Panc1 (cell line): ENCODE data around the gene GBP3. TPM values are rescaled to one million over a fixed set of nuclear protein-coding genes. Genes with fewer than 3 reads are reported as not detected.

Experiments
- ATAC-seq: fragments of 200-7000 bp; cut with Tn5 transposase; 2 replicates; pipeline ENCODE4 v1.9.1; 2020; ENCODE audit warnings: mild to moderate bottlenecking, moderate library complexity
- BruUV-seq: library from RNA; stranded (reverse); fragments of 400-500 nt; replicated peaks from 2 replicates; lab custom pipeline; 2021; lab: Mats Ljungman, UMichigan
- CTCF ChIA-PET: fragments of 300-600 bp; sonication (Branson Sonifier 250); formaldehyde crosslinking; loops from one replicate; lab custom pipeline; 2022; ENCODE audit warnings: antibody characterized with exemption; lab: Charles Lee
- POLR2A ChIA-PET: fragments of 300-600 bp; sonication (Branson Sonifier 250); formaldehyde crosslinking; loops from one replicate; lab custom pipeline; 2022; ENCODE audit warnings: antibody characterized with exemption; lab: Charles Lee
- DNase-seq: peaks from one replicate; pipeline ENCODE4 v3.0.0-alpha.2; 2010; ENCODE audit warnings: low read depth, low spot score
- H3K27ac ChIP-seq: 2 replicates; pipeline ENCODE4 v1.5.1; 2011; ENCODE audit warnings: mild to moderate bottlenecking, low read length, inconsistent platforms
- H3K27me3 ChIP-seq: fragments of 200-500 bp; sonication (Bioruptor generic); 2 replicates; pipeline ENCODE4 v1.6.0; 2014; ENCODE audit warnings: low read length, inconsistent platforms; ENCODE audit not compliant: control insufficient read depth, insufficient read depth
- H3K36me3 ChIP-seq: fragments of 200-500 bp; sonication (Bioruptor generic); 2 replicates; pipeline ENCODE4 v1.5.1; 2014; ENCODE audit warnings: inconsistent platforms, mild to moderate bottlenecking, low read length, moderate library complexity; ENCODE audit not compliant: control insufficient read depth, insufficient read depth
- H3K4me1 ChIP-seq: 2 replicates; pipeline ENCODE4 v1.5.1; 2011; ENCODE audit warnings: inconsistent platforms, mild to moderate bottlenecking, low read length, moderate library complexity; ENCODE audit not compliant: control insufficient read depth, insufficient read depth
- H3K4me3 ChIP-seq, 2 experiments: 2 replicates each; pipeline ENCODE4 v1.5.1; 2011 to 2012; ENCODE audit warnings: low read depth in 2 of 2, low read length in 2 of 2, mild to moderate bottlenecking in 2 of 2, inconsistent platforms in 1 of 2, moderate library complexity in 1 of 2
- H3K9me3 ChIP-seq: fragments of 200-500 bp; sonication (Bioruptor generic); 2 replicates; pipeline ENCODE4 v1.5.1; 2014; ENCODE audit warnings: low read depth, mild to moderate bottlenecking, inconsistent platforms, low read length, moderate library complexity; ENCODE audit not compliant: control insufficient read depth, insufficient read depth
- POLR2AphosphoS5 ChIP-seq: IDR thresholded peaks from 2 replicates; pipeline ENCODE4 v1.6.1; 2012; ENCODE audit warnings: mild to moderate bottlenecking, low read depth, low read length, moderate library complexity
- REST ChIP-seq, 2 experiments: IDR thresholded peaks; 2 replicates each; pipeline ENCODE4 v1.6.1; 2011 to 2012; ENCODE audit warnings: low read depth in 2 of 2, control low read depth in 1 of 2, low read length in 1 of 2, mild to moderate bottlenecking in 1 of 2, moderate library complexity in 1 of 2; ENCODE audit not compliant: insufficient read depth in 1 of 2
- SIN3A ChIP-seq: IDR thresholded peaks from 2 replicates; pipeline ENCODE4 v1.6.1; 2012; ENCODE audit warnings: low read depth, mild to moderate bottlenecking, low read length, moderate library complexity, borderline replicate concordance; ENCODE audit not compliant: insufficient read depth
- TCF7L2 ChIP-seq: IDR thresholded peaks from 2 replicates; pipeline ENCODE4 v1.6.1; 2011; ENCODE audit warnings: mild to moderate bottlenecking, low read depth, low read length, inconsistent platforms
- in situ Hi-C: cut with HindIII; loops from 2 replicates; pipeline ENCODE4 v1.10.0; 2016; ENCODE audit warnings: low sequenced_read_pairs, low pct_unique_long_range_greater_than_20kb
- intact Hi-C: fragments of 100-400 bp; cut with micrococcal nuclease; formaldehyde crosslinking; loops from one replicate; pipeline ENCODE4 v1.10.0; 2022; ENCODE audit not compliant: unreplicated experiment
- total RNA-seq: library from RNA; stranded (reverse); gene quantifications from one replicate; pipeline ENCODE4 v1.2.1, GENCODE V29; 2021; ENCODE audit not compliant: unreplicated experiment
- TF ChIP-seq, protein P1 (sequence below): fragments of 450-650 bp; IDR thresholded peaks from 2 replicates; pipeline ENCODE4 v1.5.1; 2017; ENCODE audit warnings: mild to moderate bottlenecking

The GBP3 gene
- total RNA-seq, 1 experiment from 2014 or later, result 2.5 TPM

GRCh38 chr1:88980870-88981269, 41.8 kb downstream of the GBP3 start:
- no peaks in the 10 kb centered on the region for H3K9me3 ChIP-seq
- BruUV-seq, result no TSS peak
- in situ Hi-C loops (no loop called here), intact Hi-C loops (no loop called here)
- TF ChIP-seq SIN3A, result no peak
- TF ChIP-seq REST (IDR thresholded peaks at IDR 0.05; ENCODE audit: insufficient read depth in 1 of 2, low read depth in 2 of 2, low read length in 1 of 2), result no peak
- TF ChIP-seq POLR2AphosphoS5, result no peak
- TF ChIP-seq, protein P1, sequence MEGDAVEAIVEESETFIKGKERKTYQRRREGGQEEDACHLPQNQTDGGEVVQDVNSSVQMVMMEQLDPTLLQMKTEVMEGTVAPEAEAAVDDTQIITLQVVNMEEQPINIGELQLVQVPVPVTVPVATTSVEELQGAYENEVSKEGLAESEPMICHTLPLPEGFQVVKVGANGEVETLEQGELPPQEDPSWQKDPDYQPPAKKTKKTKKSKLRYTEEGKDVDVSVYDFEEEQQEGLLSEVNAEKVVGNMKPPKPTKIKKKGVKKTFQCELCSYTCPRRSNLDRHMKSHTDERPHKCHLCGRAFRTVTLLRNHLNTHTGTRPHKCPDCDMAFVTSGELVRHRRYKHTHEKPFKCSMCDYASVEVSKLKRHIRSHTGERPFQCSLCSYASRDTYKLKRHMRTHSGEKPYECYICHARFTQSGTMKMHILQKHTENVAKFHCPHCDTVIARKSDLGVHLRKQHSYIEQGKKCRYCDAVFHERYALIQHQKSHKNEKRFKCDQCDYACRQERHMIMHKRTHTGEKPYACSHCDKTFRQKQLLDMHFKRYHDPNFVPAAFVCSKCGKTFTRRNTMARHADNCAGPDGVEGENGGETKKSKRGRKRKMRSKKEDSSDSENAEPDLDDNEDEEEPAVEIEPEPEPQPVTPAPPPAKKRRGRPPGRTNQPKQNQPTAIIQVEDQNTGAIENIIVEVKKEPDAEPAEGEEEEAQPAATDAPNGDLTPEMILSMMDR, result no peak
- no peak for TF ChIP-seq TCF7L2
- POLR2A ChIA-PET, result no interaction called here
- no peak for DNase-seq
- no peak overlapping the region for H3K4me3 ChIP-seq
- H3K36me3 ChIP-seq, result no peaks in the 10 kb centered on the region
- peaks cover 17% of the 10 kb centered on the region for H3K4me1 ChIP-seq
- H3K27ac ChIP-seq, result no peak overlapping the region
- no peaks in the 10 kb centered on the region for H3K27me3 ChIP-seq
- CTCF ChIA-PET, result no interaction called here
- no peak for ATAC-seq

GRCh38 chr1:88979749-88980116, 42.9 kb downstream of the GBP3 start:
- POLR2A ChIA-PET, result no interaction called here
- no peak overlapping the region for H3K27ac ChIP-seq

More at GRCh38 chr1:88979749-88980116, 42.9 kb downstream of the GBP3 start:
- no peak for ATAC-seq
- intact Hi-C loops (no loop called here), in situ Hi-C loops (no loop called here)
- no peak for DNase-seq
- Histone ChIP-seq H3K9me3 (no peaks in the 10 kb centered on the region), H3K27me3 (no peaks in the 10 kb centered on the region), H3K4me1 (peaks cover 8% of the 10 kb centered on the region), H3K36me3 (no peaks in the 10 kb centered on the region), H3K4me3 (no peak overlapping the region)
- no TSS peak for BruUV-seq
- CTCF ChIA-PET, result no interaction called here
- TF ChIP-seq POLR2AphosphoS5 (no peak), REST (IDR thresholded peaks at IDR 0.05; ENCODE audit: insufficient read depth in 1 of 2, low read depth in 2 of 2, low read length in 1 of 2) (no peak), TCF7L2 (no peak), SIN3A (no peak)
- TF ChIP-seq, protein P1, result no peak
